GM23338 (cell line): ENCODE results near the gene TBC1D5.

Source experiments
- EZH2 ChIP-seq: fragments of 200-600 bp; sonication (generic); IDR thresholded peaks from one replicate; pipeline ENCODE4 v1.8.0; 2017; ENCODE audit warnings: antibody characterized with exemption, mild to moderate bottlenecking, low read depth; ENCODE audit not compliant: unreplicated experiment
- EZH2phosphoT487 ChIP-seq: fragments of 200-600 bp; sonication (generic); IDR thresholded peaks from one replicate; pipeline ENCODE4 v1.8.1; 2018; ENCODE audit warnings: antibody characterized with exemption; ENCODE audit not compliant: unreplicated experiment
- NANOG ChIP-seq: IDR thresholded peaks from 2 replicates; pipeline ENCODE4 v1.6.1; 2016; ENCODE audit warnings: antibody characterized with exemption, borderline replicate concordance
- POLR2AphosphoS5 ChIP-seq: IDR thresholded peaks from 2 replicates; pipeline ENCODE4 v1.6.1; 2016; ENCODE audit warnings: antibody characterized with exemption, low read depth
- STAT1 ChIP-seq: IDR thresholded peaks from one replicate; pipeline ENCODE4 v1.6.1; 2016; ENCODE audit warnings: antibody characterized with exemption; ENCODE audit not compliant: unreplicated experiment
- TF ChIP-seq, protein P1 (sequence below), 2 experiments: fragments of 200-600 bp in 1 of 2; sonication (generic) in 1 of 2; conservative IDR thresholded peaks; 2 replicates each; pipeline versions ENCODE4 v1.5.1 to v1.6.1; 2016 to 2017; ENCODE audit warnings: antibody characterized with exemption in 2 of 2, low read depth in 2 of 2, mild to moderate bottlenecking in 2 of 2, moderate library complexity in 1 of 2
- TF ChIP-seq, protein P2 (sequence below): IDR thresholded peaks from one replicate; pipeline ENCODE4 v1.6.1; 2018; ENCODE audit warnings: antibody characterized with exemption; ENCODE audit not compliant: unreplicated experiment

DNA sequence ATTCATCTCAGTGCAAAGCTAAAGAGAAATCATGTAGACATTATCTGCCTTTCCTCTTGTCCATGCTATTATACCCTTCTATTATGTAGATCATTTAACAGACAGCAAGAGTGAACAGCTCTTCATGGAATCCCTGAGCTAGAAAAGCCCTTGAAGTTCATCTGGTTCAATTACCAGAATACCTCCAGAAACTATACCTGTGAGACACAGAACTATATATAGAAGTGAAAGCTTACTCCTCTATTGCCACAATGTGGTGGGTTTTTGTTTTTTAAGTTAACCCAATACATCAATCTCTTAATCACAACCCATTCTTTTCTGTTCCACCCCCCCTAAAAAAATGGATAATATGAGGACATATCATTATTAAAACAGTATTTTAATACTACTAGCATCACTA, 510.0 kb downstream of the TBC1D5 start:
- TF ChIP-seq, protein P1, sequence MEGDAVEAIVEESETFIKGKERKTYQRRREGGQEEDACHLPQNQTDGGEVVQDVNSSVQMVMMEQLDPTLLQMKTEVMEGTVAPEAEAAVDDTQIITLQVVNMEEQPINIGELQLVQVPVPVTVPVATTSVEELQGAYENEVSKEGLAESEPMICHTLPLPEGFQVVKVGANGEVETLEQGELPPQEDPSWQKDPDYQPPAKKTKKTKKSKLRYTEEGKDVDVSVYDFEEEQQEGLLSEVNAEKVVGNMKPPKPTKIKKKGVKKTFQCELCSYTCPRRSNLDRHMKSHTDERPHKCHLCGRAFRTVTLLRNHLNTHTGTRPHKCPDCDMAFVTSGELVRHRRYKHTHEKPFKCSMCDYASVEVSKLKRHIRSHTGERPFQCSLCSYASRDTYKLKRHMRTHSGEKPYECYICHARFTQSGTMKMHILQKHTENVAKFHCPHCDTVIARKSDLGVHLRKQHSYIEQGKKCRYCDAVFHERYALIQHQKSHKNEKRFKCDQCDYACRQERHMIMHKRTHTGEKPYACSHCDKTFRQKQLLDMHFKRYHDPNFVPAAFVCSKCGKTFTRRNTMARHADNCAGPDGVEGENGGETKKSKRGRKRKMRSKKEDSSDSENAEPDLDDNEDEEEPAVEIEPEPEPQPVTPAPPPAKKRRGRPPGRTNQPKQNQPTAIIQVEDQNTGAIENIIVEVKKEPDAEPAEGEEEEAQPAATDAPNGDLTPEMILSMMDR (conservative IDR thresholded peaks at IDR 0.05; ENCODE audit: low read depth in 2 of 2): no peak
- TF ChIP-seq EZH2phosphoT487: no peak
- TF ChIP-seq POLR2AphosphoS5: no peak
- TF ChIP-seq, protein P2, sequence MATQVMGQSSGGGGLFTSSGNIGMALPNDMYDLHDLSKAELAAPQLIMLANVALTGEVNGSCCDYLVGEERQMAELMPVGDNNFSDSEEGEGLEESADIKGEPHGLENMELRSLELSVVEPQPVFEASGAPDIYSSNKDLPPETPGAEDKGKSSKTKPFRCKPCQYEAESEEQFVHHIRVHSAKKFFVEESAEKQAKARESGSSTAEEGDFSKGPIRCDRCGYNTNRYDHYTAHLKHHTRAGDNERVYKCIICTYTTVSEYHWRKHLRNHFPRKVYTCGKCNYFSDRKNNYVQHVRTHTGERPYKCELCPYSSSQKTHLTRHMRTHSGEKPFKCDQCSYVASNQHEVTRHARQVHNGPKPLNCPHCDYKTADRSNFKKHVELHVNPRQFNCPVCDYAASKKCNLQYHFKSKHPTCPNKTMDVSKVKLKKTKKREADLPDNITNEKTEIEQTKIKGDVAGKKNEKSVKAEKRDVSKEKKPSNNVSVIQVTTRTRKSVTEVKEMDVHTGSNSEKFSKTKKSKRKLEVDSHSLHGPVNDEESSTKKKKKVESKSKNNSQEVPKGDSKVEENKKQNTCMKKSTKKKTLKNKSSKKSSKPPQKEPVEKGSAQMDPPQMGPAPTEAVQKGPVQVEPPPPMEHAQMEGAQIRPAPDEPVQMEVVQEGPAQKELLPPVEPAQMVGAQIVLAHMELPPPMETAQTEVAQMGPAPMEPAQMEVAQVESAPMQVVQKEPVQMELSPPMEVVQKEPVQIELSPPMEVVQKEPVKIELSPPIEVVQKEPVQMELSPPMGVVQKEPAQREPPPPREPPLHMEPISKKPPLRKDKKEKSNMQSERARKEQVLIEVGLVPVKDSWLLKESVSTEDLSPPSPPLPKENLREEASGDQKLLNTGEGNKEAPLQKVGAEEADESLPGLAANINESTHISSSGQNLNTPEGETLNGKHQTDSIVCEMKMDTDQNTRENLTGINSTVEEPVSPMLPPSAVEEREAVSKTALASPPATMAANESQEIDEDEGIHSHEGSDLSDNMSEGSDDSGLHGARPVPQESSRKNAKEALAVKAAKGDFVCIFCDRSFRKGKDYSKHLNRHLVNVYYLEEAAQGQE: no peak
- TF ChIP-seq EZH2: no peak
- no peak for TF ChIP-seq STAT1
- no peak for TF ChIP-seq NANOG
